A549 (cell line): ENCODE measurements around the gene GPANK1.

Source experiments
- CHD4 ChIP-seq: fragments of 200-600 bp; sonication (generic); IDR thresholded peaks from 2 replicates; pipeline ENCODE4 v1.6.1; 2016; ENCODE audit warnings: antibody characterized with exemption, mild to moderate bottlenecking, borderline replicate concordance
- CTCF ChIP-seq: fragments of >200 bp; sonication (Bioruptor Twin); formaldehyde crosslinking; IDR thresholded peaks from 3 replicates; pipeline ENCODE4 v1.5.1; 2016
- ESRRA ChIP-seq: fragments of 150-350 bp; IDR thresholded peaks from 2 replicates; pipeline ENCODE4 v1.6.1; 2014; ENCODE audit warnings: mild to moderate bottlenecking, low read length, borderline replicate concordance
- FOSB ChIP-seq: fragments of 250-450 bp; sonication (Bioruptor Pico); IDR thresholded peaks from 2 replicates; pipeline ENCODE4 v1.5.0; 2020; ENCODE audit warnings: mild to moderate bottlenecking, moderate library complexity
- MAX ChIP-seq: IDR thresholded peaks from 2 replicates; pipeline ENCODE4 v1.6.1; 2012
- POLR2A ChIP-seq: IDR thresholded peaks from 2 replicates; pipeline ENCODE4 v1.6.1; 2012; ENCODE audit warnings: mild to moderate bottlenecking, low read length
- REST ChIP-seq: fragments of 200-600 bp; sonication (generic); IDR thresholded peaks from 2 replicates; pipeline ENCODE4 v1.6.1; 2016; ENCODE audit warnings: antibody characterized with exemption, mild to moderate bottlenecking, moderate library complexity
- USF2 ChIP-seq: fragments of 450-650 bp; IDR thresholded peaks from 2 replicates; pipeline ENCODE4 v1.6.1; 2014; ENCODE audit warnings: antibody characterized with exemption
- ZFP36 ChIP-seq: fragments of 450-650 bp; IDR thresholded peaks from 2 replicates; pipeline ENCODE4 v1.6.1; 2014; ENCODE audit warnings: borderline replicate concordance; ENCODE audit not compliant: partially characterized antibody

GRCh38 chr6:31639449-31639861 lies 25.3 kb downstream of the GPANK1 start:
- TF ChIP-seq ZFP36 (no peak), REST (no peak), USF2 (no peak), CHD4 (no peak), ESRRA (no peak), CTCF (no peak), POLR2A (no peak), MAX (no peak), FOSB (CRISPR knock-in tag) (no peak)
